GM12874 (cell line): ENCODE measurements around the gene CACNA2D3.

ENCODE experiments used
- CTCF ChIP-seq: IDR thresholded peaks from 2 replicates; pipeline ENCODE4 v1.5.1; 2011; ENCODE audit warnings: low read depth, mild to moderate bottlenecking, control low read depth, low read length, moderate library complexity; ENCODE audit not compliant: insufficient read depth

Gene CACNA2D3

GRCh38 chr3:54661151-54661550 lies 538.8 kb downstream of the CACNA2D3 start:
- no peak for TF ChIP-seq CTCF

- TF ChIP-seq CTCF, result no peak
These were observed 541.2 kb downstream of the CACNA2D3 start for GRCh38 chr3:54663501-54664011.

GRCh38 chr3:54665016-54665600 lies 542.8 kb downstream of the CACNA2D3 start:
- no peak for TF ChIP-seq CTCF

- no peak for TF ChIP-seq CTCF
These were observed 545.9 kb downstream of the CACNA2D3 start for GRCh38 chr3:54668236-54668635.

- no peak for TF ChIP-seq CTCF
These were observed 548.0 kb downstream of the CACNA2D3 start for GRCh38 chr3:54670201-54671000.

GRCh38 chr3:54671511-54671910 lies 549.2 kb downstream of the CACNA2D3 start:
- no peak for TF ChIP-seq CTCF

- TF ChIP-seq CTCF, result no peak
These were observed 553.7 kb downstream of the CACNA2D3 start for GRCh38 chr3:54676087-54676486.
